HG03354 (cell line): Measurements from ENCODE around the gene MRPL54.

Experiments
- ATAC-seq: cut with Tn5 transposase; IDR thresholded peaks from one replicate; pipeline ENCODE4 v1.9.1; 2021; ENCODE audit warnings: mild to moderate bottlenecking; ENCODE audit not compliant: unreplicated experiment, poor library complexity, severe bottlenecking

Gene MRPL54

DNA sequence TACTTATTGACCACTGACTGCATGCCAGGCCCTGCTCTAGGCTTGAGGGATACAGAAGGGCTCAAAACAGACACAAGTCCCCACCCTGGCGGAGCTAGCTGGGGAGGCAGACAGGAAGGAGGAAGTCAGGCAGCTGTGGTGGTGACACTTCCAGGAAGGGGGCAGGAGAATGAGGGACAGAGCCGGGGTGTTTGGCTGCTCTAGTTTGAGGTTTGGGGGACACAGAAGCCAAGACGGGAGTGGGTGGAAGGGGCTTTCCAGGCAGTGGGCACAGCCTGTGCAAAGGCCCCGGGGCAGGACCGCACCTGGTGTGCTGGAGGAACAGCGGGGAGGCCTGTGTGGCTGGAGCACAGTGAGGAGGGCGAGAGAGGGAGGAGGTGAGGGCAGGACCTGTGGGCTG, 4.0 kb downstream of the MRPL54 start:
- no peak for ATAC-seq

DNA sequence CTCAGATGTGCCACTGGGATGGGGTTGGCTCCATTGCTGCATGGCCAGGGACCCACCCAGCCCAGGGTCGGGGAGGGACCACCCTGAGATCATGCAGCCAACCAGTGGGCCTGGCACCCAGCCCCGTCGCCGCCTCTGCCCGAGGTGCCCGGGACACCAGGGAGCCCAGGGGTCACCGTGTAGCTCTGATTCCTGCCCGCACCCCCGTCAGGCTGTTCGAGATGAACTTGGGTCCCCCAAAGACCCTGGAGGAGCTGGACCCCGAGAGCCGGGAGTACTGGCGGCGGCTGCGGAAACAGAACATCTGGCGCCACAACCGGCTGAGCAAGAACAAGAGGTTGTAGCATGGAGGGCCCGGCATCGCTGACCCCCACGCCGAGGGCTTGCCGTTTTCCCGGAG, 4.6 kb downstream of the MRPL54 start:
- ATAC-seq, result no peak

GRCh38 chr19:3768015-3768747, 5.7 kb downstream of the MRPL54 start:
- no peak for ATAC-seq

- ATAC-seq, result no peak
Measured at GRCh38 chr19:3768748-3769099, 6.2 kb downstream of the MRPL54 start.

DNA sequence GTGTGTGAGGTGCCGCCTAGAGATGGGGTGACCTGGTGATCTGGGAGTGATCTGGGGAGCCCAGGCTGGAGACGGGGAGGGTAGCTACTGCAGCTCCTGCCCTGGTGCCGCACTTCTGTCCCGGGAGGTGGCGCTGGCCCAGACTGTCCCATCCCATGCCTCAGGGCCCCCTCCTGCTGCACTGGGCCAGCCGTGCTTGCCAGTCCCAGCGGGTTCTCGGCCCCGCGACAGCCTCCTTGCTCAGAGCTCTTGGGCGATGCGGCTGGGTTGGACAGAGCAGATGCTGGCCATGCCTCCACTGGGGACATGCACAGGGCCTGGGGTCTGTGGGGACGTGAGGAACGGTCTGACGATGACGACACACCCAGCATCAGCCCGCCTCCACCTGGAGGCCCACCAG, 7.0 kb downstream of the MRPL54 start:
- ATAC-seq, result no peak

DNA sequence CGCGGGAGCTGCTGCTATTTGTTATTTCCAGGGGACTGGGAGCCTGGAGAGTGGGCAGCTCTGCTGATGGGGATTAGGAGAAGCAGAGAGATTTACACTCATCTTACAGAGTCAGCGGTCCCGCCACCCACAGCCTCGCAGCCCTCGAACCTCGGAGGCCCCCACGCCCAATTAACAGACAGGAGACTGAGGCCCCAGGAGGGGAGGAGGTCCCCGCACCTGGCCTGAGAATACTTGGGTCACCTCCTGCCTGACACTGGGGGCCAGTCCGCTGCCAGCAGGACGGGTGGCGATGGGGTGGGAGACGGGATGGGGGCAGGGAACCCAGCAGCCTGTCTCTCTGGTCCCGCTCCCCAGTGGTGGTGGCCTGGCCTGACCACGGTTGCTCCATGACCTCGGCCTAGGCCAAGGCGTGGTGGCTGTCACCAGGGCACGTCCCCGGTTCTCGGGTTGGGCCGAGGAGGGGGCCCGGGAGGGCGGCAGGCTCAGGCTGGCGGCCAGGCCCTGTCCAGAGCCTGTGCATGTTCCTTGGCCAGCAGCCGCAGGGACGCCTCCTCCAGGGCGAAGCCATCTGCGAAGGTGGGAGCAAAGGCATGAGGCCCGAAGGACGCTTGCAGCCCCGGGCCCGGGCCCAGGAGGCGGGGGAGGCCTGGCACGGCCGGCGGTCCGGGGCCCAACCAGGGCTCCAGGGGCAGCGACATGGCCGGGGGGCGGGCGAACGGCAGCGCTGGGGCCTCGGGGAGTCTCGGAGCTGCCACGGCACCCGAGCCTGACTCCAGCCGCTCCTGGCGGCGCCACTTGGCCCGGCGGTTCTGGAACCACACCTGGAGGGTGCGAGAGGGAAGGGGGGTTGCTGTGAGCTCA, 7.9 kb downstream of the MRPL54 start:
- no peak for ATAC-seq

GRCh38 chr19:3771000-3771905, 8.8 kb downstream of the MRPL54 start:
- no peak for ATAC-seq

DNA sequence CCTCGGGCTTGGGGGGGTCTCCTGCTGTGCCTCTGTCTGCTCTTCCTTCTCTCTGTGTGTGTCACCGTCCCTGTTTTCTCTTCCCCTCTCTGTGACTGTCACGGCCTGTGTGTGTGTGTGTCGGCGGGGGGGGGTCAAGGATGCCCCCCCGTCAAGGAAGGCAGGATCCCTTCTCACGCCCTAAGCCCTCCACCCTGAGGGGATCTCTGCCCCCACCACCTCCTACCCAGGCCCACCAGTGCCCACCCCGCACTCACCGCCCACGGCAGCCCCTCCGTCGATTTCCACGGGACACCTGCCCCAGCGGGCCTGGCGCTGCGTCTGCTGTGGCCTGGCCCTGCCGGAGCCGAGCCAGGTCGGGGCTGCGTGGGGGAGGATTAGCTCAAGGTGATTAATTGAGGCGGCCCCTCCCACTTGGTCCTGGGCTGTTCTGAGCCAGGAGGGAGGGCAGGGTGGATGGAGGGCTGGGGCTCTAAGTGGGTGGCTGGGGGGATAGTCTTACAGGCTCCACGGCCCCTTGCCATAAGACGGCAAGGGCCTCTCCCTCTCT, 9.5 kb downstream of the MRPL54 start, which contains the start of gene RAX2:
RAX2 (minus strand) TSS at position 323 of the 550 bp plus-strand sequence. CDS start 486 bp downstream, outside the sequence.
- ATAC-seq, result no peak

- no peak for ATAC-seq
Measured at GRCh38 chr19:3773814-3774515, 11.5 kb downstream of the MRPL54 start.

DNA sequence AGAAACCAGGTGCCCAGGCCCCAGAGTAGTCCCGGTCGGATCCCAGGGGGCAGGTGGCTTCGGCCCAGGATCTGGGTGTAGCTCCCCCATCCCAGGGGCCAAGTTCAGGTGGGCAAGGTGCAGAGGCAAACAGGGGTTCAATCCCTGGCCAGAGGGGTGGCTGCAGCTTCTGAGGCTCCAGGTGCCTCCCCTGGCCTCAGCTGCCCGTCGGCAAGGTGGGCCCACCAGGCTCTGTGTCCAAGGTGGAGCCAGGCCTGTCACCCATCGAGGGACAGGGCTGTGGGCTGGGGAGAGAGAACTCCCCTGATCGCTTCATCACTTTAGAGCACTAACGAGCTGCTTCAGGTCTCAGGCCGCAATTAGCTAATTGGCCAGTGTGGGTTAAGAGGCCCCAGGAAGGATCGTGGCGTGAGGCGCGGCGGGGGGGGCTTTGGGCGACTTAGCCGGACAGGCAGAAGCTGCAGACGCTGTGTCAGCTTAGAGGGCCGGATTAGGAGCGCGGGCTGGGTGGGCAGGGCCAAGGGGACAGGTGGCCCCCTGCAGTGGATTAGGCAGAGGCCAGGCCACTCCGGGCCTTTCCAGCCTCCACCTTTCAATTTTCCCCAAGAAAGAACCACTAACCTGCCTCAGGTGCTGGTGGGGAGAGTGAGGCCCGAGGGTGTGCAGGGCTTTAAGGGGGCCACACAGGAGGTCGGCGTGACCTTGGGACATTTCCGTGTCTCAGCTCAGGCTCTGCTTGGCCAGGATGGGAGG, 12.3 kb downstream of the MRPL54 start:
- no peak for ATAC-seq

- ATAC-seq, result no peak
Measured at GRCh38 chr19:3775374-3775711, 12.9 kb downstream of the MRPL54 start.

DNA sequence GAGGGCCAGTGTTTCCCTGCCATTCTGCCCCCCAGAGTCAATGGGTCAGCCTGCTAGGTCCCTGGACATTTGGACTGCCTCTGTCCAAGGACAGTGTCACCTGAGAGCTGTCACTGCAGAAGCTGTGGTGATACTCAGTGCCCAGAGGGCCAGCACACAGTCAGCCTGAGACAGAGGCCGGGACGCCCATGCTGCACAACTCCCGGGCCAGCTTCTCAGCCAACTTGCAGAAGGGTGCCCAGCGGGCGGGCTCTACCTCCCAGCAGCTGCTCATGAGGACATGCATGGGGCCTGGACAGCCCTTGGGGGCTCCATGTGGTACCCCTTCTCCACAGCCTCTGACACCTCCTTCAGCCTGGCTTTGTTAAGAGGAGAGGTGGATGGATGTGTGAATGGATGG, 13.3 kb downstream of the MRPL54 start:
- ATAC-seq, result no peak

GRCh38 chr19:3776479-3777040, 14.1 kb downstream of the MRPL54 start:
- ATAC-seq, result no peak

DNA sequence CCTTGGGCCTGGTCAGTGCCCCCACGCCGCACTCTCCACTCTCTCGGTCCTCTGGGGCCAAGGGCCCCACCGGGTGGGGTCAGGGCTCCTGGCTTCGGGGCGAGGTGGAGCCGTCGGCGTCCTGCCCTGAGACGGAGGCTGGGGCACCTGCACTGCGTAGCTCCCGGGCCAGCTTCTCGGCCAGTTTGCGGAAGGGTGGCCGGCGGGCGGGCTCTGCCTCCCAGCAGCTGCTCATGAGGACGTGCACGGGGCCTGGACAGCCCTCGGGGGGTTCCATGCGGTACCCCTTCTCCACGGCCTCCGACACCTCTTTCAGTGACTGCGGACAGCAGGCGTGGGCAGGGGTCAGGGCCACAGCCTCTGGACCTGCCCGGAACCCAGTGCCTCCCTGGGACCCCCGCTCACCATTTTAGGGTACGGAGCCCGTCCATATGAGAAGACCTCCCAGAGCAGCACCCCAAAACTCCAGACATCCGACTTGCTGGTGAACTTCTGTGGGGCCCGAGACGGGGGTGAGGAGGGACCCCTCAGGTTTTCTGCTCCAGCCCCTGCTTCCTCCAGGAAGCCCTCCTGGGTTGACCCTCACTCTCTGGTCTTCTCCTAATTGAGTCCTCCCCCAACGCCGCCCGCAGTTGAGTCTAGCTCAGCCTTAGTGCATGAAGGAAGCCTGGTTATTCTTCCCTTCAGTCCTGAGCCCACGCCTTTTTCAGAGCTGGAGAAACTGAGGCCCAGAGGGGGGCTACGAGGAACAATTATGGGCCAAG, 15.8 kb downstream of the MRPL54 start:
- ATAC-seq, result no peak

GRCh38 chr19:3778899-3779723, 16.6 kb downstream of the MRPL54 start:
- no peak for ATAC-seq

- no peak for ATAC-seq
Measured at GRCh38 chr19:3780786-3781304, 18.4 kb downstream of the MRPL54 start.

- no peak for ATAC-seq
Measured at GRCh38 chr19:3781603-3782002, 19.1 kb downstream of the MRPL54 start.
